Measurements from ENCODE around the gene CCNL2.
"Not testable (repeated sequence)": the region's sequence is repeated elsewhere in the genome, so short reads cannot be mapped to it uniquely, and the experiment has no call there.

CCNL2 gene
- 31.7 to 107 (median 82.6) reads per million in 18 experiments for total RNA-seq

- DNase-seq: peak; percentile 99 to 100
These were observed at the start of gene CCNL2 for GRCh38 chr1:1399187-1399871. CCNL2 (minus strand) TSS chr1:1399335; CDS start chr1:1399306, 29 bp downstream.

- not testable (repeated sequence) for DNase-seq
These were observed 47.5 kb upstream of the CCNL2 start for GRCh38 chr1:1446631-1447030.

- DNase-seq: no peak
These were observed 43.1 kb upstream of the CCNL2 start for GRCh38 chr1:1442069-1442770.

GRCh38 chr1:1441002-1441888 is 42.1 kb upstream of the CCNL2 start:
- DNase-seq: peak; percentile 45 to 46

GRCh38 chr1:1440262-1441001 is 41.3 kb upstream of the CCNL2 start:
- no peak for DNase-seq

GRCh38 chr1:1439546-1440261 is 40.6 kb upstream of the CCNL2 start:
- DNase-seq: no peak

- no peak for DNase-seq
These were observed 39.6 kb upstream of the CCNL2 start for GRCh38 chr1:1438531-1439381.

- peak; percentile 3 to 11 for DNase-seq
These were observed 38.8 kb upstream of the CCNL2 start for GRCh38 chr1:1437904-1438376.

GRCh38 chr1:1437033-1437903 is 38.1 kb upstream of the CCNL2 start:
- no peak for DNase-seq

GRCh38 chr1:1436630-1437032 is 37.5 kb upstream of the CCNL2 start:
- no peak for DNase-seq

GRCh38 chr1:1435911-1436629 is 36.9 kb upstream of the CCNL2 start:
- DNase-seq: no peak

- peak; percentile 28 to 57 for DNase-seq
These were observed 36.2 kb upstream of the CCNL2 start, which contains the start of gene VWA1 for GRCh38 chr1:1435106-1435903. VWA1 (plus strand) TSS chr1:1435690; CDS start chr1:1435749, 59 bp downstream.

GRCh38 chr1:1434824-1435105 is 35.6 kb upstream of the CCNL2 start:
- DNase-seq: no peak

GRCh38 chr1:1434131-1434823 is 35.1 kb upstream of the CCNL2 start:
- no peak for DNase-seq

GRCh38 chr1:1433804-1434130 is 34.6 kb upstream of the CCNL2 start:
- DNase-seq: peak in 1 of 2 donors; percentile 6

GRCh38 chr1:1432951-1433803 is 34.0 kb upstream of the CCNL2 start:
- DNase-seq: peak in 1 of 2 donors; percentile 23
